ENCODE measurements around the gene SYTL2. TPM values are rescaled to one million over a fixed set of nuclear protein-coding genes. Genes with fewer than 3 reads are reported as not detected.
A peak's percentile ranks its signal among the peaks of the same experiment; 100 is the strongest.
"Not testable (repeated sequence)": the region's sequence is repeated elsewhere in the genome, so short reads cannot be mapped to it uniquely, and the experiment has no call there.

The SYTL2 gene
- total RNA-seq, 3 donors from 2014 or later: 2.7 to 5.8 (median 2.7) TPM

- H3K4me1 Mint-ChIP-seq (ENCODE audit: low read depth); H3K9me3 Mint-ChIP-seq; DNase-seq; H3K27me3 Mint-ChIP-seq (ENCODE audit: low read depth); ATAC-seq; H3K4me3 Mint-ChIP-seq; H3K36me3 Mint-ChIP-seq (ENCODE audit: insufficient read depth): not testable (repeated sequence)
Observed at GRCh38 chr11:85670949-85671663, 139.8 kb downstream of the SYTL2 start.

- peaks cover 2% of the 10 kb centered on the region for H3K27me3 Mint-ChIP-seq (ENCODE audit: low read depth)
- no peak overlapping the region for H3K4me3 Mint-ChIP-seq
- peaks cover 11% of the 10 kb centered on the region for H3K4me1 Mint-ChIP-seq (ENCODE audit: low read depth)
- H3K36me3 Mint-ChIP-seq (ENCODE audit: insufficient read depth): peaks cover 7% of the 10 kb centered on the region
- ATAC-seq (no peak), DNase-seq (no peak)
- H3K9me3 Mint-ChIP-seq: no peaks in the 10 kb centered on the region
Observed at GRCh38 chr11:85668157-85668556, 142.8 kb downstream of the SYTL2 start.

GRCh38 chr11:85666687-85667086, 144.3 kb downstream of the SYTL2 start:
- Mint-ChIP-seq H3K4me3 (no peak overlapping the region), H3K27me3 (ENCODE audit: low read depth) (peaks cover 2% of the 10 kb centered on the region), H3K4me1 (ENCODE audit: low read depth) (peaks cover 14% of the 10 kb centered on the region), H3K9me3 (no peaks in the 10 kb centered on the region), H3K36me3 (ENCODE audit: insufficient read depth) (peaks cover 14% of the 10 kb centered on the region)
- ATAC-seq (no peak), DNase-seq (no peak)

- Mint-ChIP-seq H3K27me3 (ENCODE audit: low read depth) (no peaks in the 10 kb centered on the region), H3K4me1 (ENCODE audit: low read depth) (peaks cover 23% of the 10 kb centered on the region), H3K36me3 (ENCODE audit: insufficient read depth) (peaks cover 18% of the 10 kb centered on the region), H3K9me3 (no peaks in the 10 kb centered on the region), H3K4me3 (peak overlapping the region; percentile 99)
- no peak for ATAC-seq
- no peak for DNase-seq
Observed at GRCh38 chr11:85665733-85666132, 145.2 kb downstream of the SYTL2 start.

- Mint-ChIP-seq H3K9me3 (no peaks in the 10 kb centered on the region), H3K27me3 (ENCODE audit: low read depth) (no peaks in the 10 kb centered on the region), H3K36me3 (ENCODE audit: insufficient read depth) (peaks cover 26% of the 10 kb centered on the region), H3K4me3 (peak within 1 kb of the TSS; percentile 99), H3K4me1 (ENCODE audit: low read depth) (peaks cover 32% of the 10 kb centered on the region)
- DNase-seq (peak; percentile 90), ATAC-seq (peak; percentile 85 to 88)
Observed at GRCh38 chr11:85664615-85665481, 146.1 kb downstream of the SYTL2 start, which contains the start of gene CREBZF. CREBZF (minus strand) TSS chr11:85665129; CDS start chr11:85664875, 254 bp downstream.

- DNase-seq (peak; percentile 87), ATAC-seq (peak; percentile 81 to 86)
- H3K27me3 Mint-ChIP-seq (ENCODE audit: low read depth): no peaks in the 10 kb centered on the region
- H3K36me3 Mint-ChIP-seq (ENCODE audit: insufficient read depth): peaks cover 31% of the 10 kb centered on the region
- H3K4me1 Mint-ChIP-seq (ENCODE audit: low read depth): peaks cover 41% of the 10 kb centered on the region
- no peaks in the 10 kb centered on the region for H3K9me3 Mint-ChIP-seq
- H3K4me3 Mint-ChIP-seq: peak overlapping the region; percentile 99
Observed at GRCh38 chr11:85663753-85664614, 147.0 kb downstream of the SYTL2 start.

GRCh38 chr11:85663080-85663752, 147.7 kb downstream of the SYTL2 start:
- no peaks in the 10 kb centered on the region for H3K9me3 Mint-ChIP-seq
- peaks cover 46% of the 10 kb centered on the region for H3K4me1 Mint-ChIP-seq (ENCODE audit: low read depth)
- peaks cover 36% of the 10 kb centered on the region for H3K36me3 Mint-ChIP-seq (ENCODE audit: insufficient read depth)
- ATAC-seq (peak in 1 of 2 donors; percentile 2), DNase-seq (no peak)
- H3K4me3 Mint-ChIP-seq: peak overlapping the region; percentile 99
- no peaks in the 10 kb centered on the region for H3K27me3 Mint-ChIP-seq (ENCODE audit: low read depth)

GRCh38 chr11:85661972-85662664, 148.8 kb downstream of the SYTL2 start:
- H3K4me3 Mint-ChIP-seq: peak overlapping the region; percentile 99
- no peak for DNase-seq
- ATAC-seq: no peak
- no peaks in the 10 kb centered on the region for H3K27me3 Mint-ChIP-seq (ENCODE audit: low read depth)
- H3K9me3 Mint-ChIP-seq: no peaks in the 10 kb centered on the region
- peaks cover 47% of the 10 kb centered on the region for H3K4me1 Mint-ChIP-seq (ENCODE audit: low read depth)
- peaks cover 37% of the 10 kb centered on the region for H3K36me3 Mint-ChIP-seq (ENCODE audit: insufficient read depth)

GRCh38 chr11:85658180-85658579, 152.8 kb downstream of the SYTL2 start:
- Mint-ChIP-seq H3K4me1 (ENCODE audit: low read depth) (peaks cover 45% of the 10 kb centered on the region), H3K4me3 (no peak overlapping the region), H3K27me3 (ENCODE audit: low read depth) (no peaks in the 10 kb centered on the region), H3K36me3 (ENCODE audit: insufficient read depth) (peaks cover 38% of the 10 kb centered on the region), H3K9me3 (no peaks in the 10 kb centered on the region)
- ATAC-seq: no peak
- no peak for DNase-seq

GRCh38 chr11:85656777-85657176, 154.2 kb downstream of the SYTL2 start:
- no peak overlapping the region for H3K4me3 Mint-ChIP-seq
- no peaks in the 10 kb centered on the region for H3K27me3 Mint-ChIP-seq (ENCODE audit: low read depth)
- ATAC-seq (no peak), DNase-seq (no peak)
- peaks cover 48% of the 10 kb centered on the region for H3K4me1 Mint-ChIP-seq (ENCODE audit: low read depth)
- H3K9me3 Mint-ChIP-seq: no peaks in the 10 kb centered on the region
- H3K36me3 Mint-ChIP-seq (ENCODE audit: insufficient read depth): peaks cover 36% of the 10 kb centered on the region

GRCh38 chr11:85654343-85654742, 156.6 kb downstream of the SYTL2 start:
- not testable (repeated sequence) for H3K4me3 Mint-ChIP-seq; H3K9me3 Mint-ChIP-seq; ATAC-seq; DNase-seq; H3K27me3 Mint-ChIP-seq (ENCODE audit: low read depth)
- Mint-ChIP-seq H3K36me3 (ENCODE audit: insufficient read depth) (peaks cover 29% of the 10 kb centered on the region), H3K4me1 (ENCODE audit: low read depth) (peaks cover 34% of the 10 kb centered on the region)

GRCh38 chr11:85652786-85653447, 158.0 kb downstream of the SYTL2 start:
- ATAC-seq (no peak), DNase-seq (no peak)
- no peaks in the 10 kb centered on the region for H3K27me3 Mint-ChIP-seq (ENCODE audit: low read depth)
- no peak overlapping the region for H3K4me3 Mint-ChIP-seq
- peaks cover 31% of the 10 kb centered on the region for H3K4me1 Mint-ChIP-seq (ENCODE audit: low read depth)
- no peaks in the 10 kb centered on the region for H3K9me3 Mint-ChIP-seq
- peaks cover 25% of the 10 kb centered on the region for H3K36me3 Mint-ChIP-seq (ENCODE audit: insufficient read depth)

GRCh38 chr11:85651118-85651517, 159.8 kb downstream of the SYTL2 start:
- Mint-ChIP-seq H3K36me3 (ENCODE audit: insufficient read depth) (peaks cover 22% of the 10 kb centered on the region), H3K4me1 (ENCODE audit: low read depth) (peaks cover 32% of the 10 kb centered on the region), H3K9me3 (no peaks in the 10 kb centered on the region), H3K4me3 (no peak overlapping the region), H3K27me3 (ENCODE audit: low read depth) (no peaks in the 10 kb centered on the region)
- no peak for DNase-seq
- no peak for ATAC-seq
